Measurements from ENCODE around the gene ROBO3.

Gene ROBO3

GRCh38 chr11:124865181-124865901 is at the start of gene ROBO3:
Gene ROBO3 (plus strand): TSS chr11:124865432. CDS start chr11:124865578, 146 bp downstream.
- Mint-ChIP-seq H3K36me3 (ENCODE audit: low read depth) (no peaks in the 10 kb centered on the region), H3K27me3 (peaks cover 88% of the 10 kb centered on the region), H3K4me3 (no peak within 1 kb of the TSS), H3K27ac (no peak within 1 kb of the TSS), H3K9me3 (no peaks in the 10 kb centered on the region), H3K4me1 (ENCODE audit: low read depth) (peaks cover 28% of the 10 kb centered on the region)

GRCh38 chr11:124817036-124817435 is 48.2 kb upstream of the ROBO3 start:
- H3K9me3 Mint-ChIP-seq, result no peaks in the 10 kb centered on the region
- no peak overlapping the region for H3K4me3 Mint-ChIP-seq
- no peaks in the 10 kb centered on the region for H3K4me1 Mint-ChIP-seq (ENCODE audit: low read depth)
- no peak overlapping the region for H3K27ac Mint-ChIP-seq
- H3K36me3 Mint-ChIP-seq (ENCODE audit: low read depth), result no peaks in the 10 kb centered on the region
- H3K27me3 Mint-ChIP-seq, result peaks cover 44% of the 10 kb centered on the region

GRCh38 chr11:124821995-124822730 is 43.1 kb upstream of the ROBO3 start:
- H3K4me3 Mint-ChIP-seq, result no peak overlapping the region
- H3K4me1 Mint-ChIP-seq (ENCODE audit: low read depth), result no peaks in the 10 kb centered on the region
- no peaks in the 10 kb centered on the region for H3K9me3 Mint-ChIP-seq

GRCh38 chr11:124823512-124824376 is 41.5 kb upstream of the ROBO3 start:
- H3K4me1 Mint-ChIP-seq (ENCODE audit: low read depth), result no peaks in the 10 kb centered on the region
- peaks cover 29% of the 10 kb centered on the region for H3K27me3 Mint-ChIP-seq

More at GRCh38 chr11:124821995-124822730, 43.1 kb upstream of the ROBO3 start:
- Mint-ChIP-seq H3K27ac (no peak overlapping the region), H3K36me3 (ENCODE audit: low read depth) (no peaks in the 10 kb centered on the region), H3K27me3 (peaks cover 31% of the 10 kb centered on the region)

GRCh38 chr11:124825876-124826275 is 39.4 kb upstream of the ROBO3 start:
- Mint-ChIP-seq H3K36me3 (ENCODE audit: low read depth) (no peaks in the 10 kb centered on the region), H3K27ac (no peak overlapping the region), H3K9me3 (no peaks in the 10 kb centered on the region), H3K4me1 (ENCODE audit: low read depth) (no peaks in the 10 kb centered on the region), H3K27me3 (peaks cover 23% of the 10 kb centered on the region), H3K4me3 (no peak overlapping the region)

More at GRCh38 chr11:124823512-124824376, 41.5 kb upstream of the ROBO3 start:
- no peak overlapping the region for H3K4me3 Mint-ChIP-seq
- no peaks in the 10 kb centered on the region for H3K36me3 Mint-ChIP-seq (ENCODE audit: low read depth)
- no peaks in the 10 kb centered on the region for H3K9me3 Mint-ChIP-seq
- H3K27ac Mint-ChIP-seq, result no peak overlapping the region

- H3K36me3 Mint-ChIP-seq (ENCODE audit: low read depth), result no peaks in the 10 kb centered on the region
- H3K27ac Mint-ChIP-seq, result no peak overlapping the region
- H3K27me3 Mint-ChIP-seq, result peaks cover 17% of the 10 kb centered on the region
- H3K4me1 Mint-ChIP-seq (ENCODE audit: low read depth), result no peaks in the 10 kb centered on the region
- no peak overlapping the region for H3K4me3 Mint-ChIP-seq
- H3K9me3 Mint-ChIP-seq, result no peaks in the 10 kb centered on the region
Observed at GRCh38 chr11:124829986-124830385, 35.2 kb upstream of the ROBO3 start.

GRCh38 chr11:124830749-124831148 is 34.5 kb upstream of the ROBO3 start:
- Mint-ChIP-seq H3K27me3 (peaks cover 21% of the 10 kb centered on the region), H3K9me3 (no peaks in the 10 kb centered on the region), H3K36me3 (ENCODE audit: low read depth) (no peaks in the 10 kb centered on the region), H3K4me1 (ENCODE audit: low read depth) (no peaks in the 10 kb centered on the region), H3K4me3 (no peak overlapping the region), H3K27ac (no peak overlapping the region)

- Mint-ChIP-seq H3K4me1 (ENCODE audit: low read depth) (peaks cover 7% of the 10 kb centered on the region), H3K27me3 (peaks cover 24% of the 10 kb centered on the region), H3K27ac (peak overlapping the region; percentile 54), H3K4me3 (no peak overlapping the region), H3K36me3 (ENCODE audit: low read depth) (no peaks in the 10 kb centered on the region), H3K9me3 (no peaks in the 10 kb centered on the region)
Observed at GRCh38 chr11:124831897-124832296, 33.3 kb upstream of the ROBO3 start.

GRCh38 chr11:124832571-124832970 is 32.7 kb upstream of the ROBO3 start:
- Mint-ChIP-seq H3K27ac (no peak overlapping the region), H3K4me1 (ENCODE audit: low read depth) (peaks cover 12% of the 10 kb centered on the region), H3K36me3 (ENCODE audit: low read depth) (no peaks in the 10 kb centered on the region), H3K27me3 (peaks cover 27% of the 10 kb centered on the region), H3K9me3 (no peaks in the 10 kb centered on the region), H3K4me3 (no peak overlapping the region)

- Mint-ChIP-seq H3K27ac (no peak overlapping the region), H3K27me3 (peaks cover 43% of the 10 kb centered on the region), H3K36me3 (ENCODE audit: low read depth) (no peaks in the 10 kb centered on the region), H3K9me3 (no peaks in the 10 kb centered on the region), H3K4me1 (ENCODE audit: low read depth) (peaks cover 12% of the 10 kb centered on the region), H3K4me3 (no peak overlapping the region)
Observed at GRCh38 chr11:124834526-124835180, 30.6 kb upstream of the ROBO3 start.

- Mint-ChIP-seq H3K4me3 (peak overlapping the region; percentile 52), H3K4me1 (ENCODE audit: low read depth) (peaks cover 18% of the 10 kb centered on the region), H3K27me3 (peaks cover 54% of the 10 kb centered on the region), H3K27ac (no peak overlapping the region), H3K36me3 (ENCODE audit: low read depth) (no peaks in the 10 kb centered on the region), H3K9me3 (no peaks in the 10 kb centered on the region)
Observed at GRCh38 chr11:124835918-124836317, 29.3 kb upstream of the ROBO3 start.

- Mint-ChIP-seq H3K9me3 (no peaks in the 10 kb centered on the region), H3K4me3 (no peak overlapping the region), H3K4me1 (ENCODE audit: low read depth) (peaks cover 18% of the 10 kb centered on the region), H3K27me3 (peaks cover 68% of the 10 kb centered on the region), H3K27ac (no peak overlapping the region), H3K36me3 (ENCODE audit: low read depth) (no peaks in the 10 kb centered on the region)
Observed at GRCh38 chr11:124837491-124837856, 27.8 kb upstream of the ROBO3 start.

- Mint-ChIP-seq H3K9me3 (no peaks in the 10 kb centered on the region), H3K27ac (no peak overlapping the region), H3K4me1 (ENCODE audit: low read depth) (peaks cover 18% of the 10 kb centered on the region), H3K4me3 (peak overlapping the region; percentile 30), H3K36me3 (ENCODE audit: low read depth) (no peaks in the 10 kb centered on the region), H3K27me3 (peaks cover 71% of the 10 kb centered on the region)
Observed at GRCh38 chr11:124838805-124839127, 26.5 kb upstream of the ROBO3 start.

GRCh38 chr11:124839128-124839971 is 25.9 kb upstream of the ROBO3 start:
- peaks cover 74% of the 10 kb centered on the region for H3K27me3 Mint-ChIP-seq
- H3K9me3 Mint-ChIP-seq, result no peaks in the 10 kb centered on the region
- H3K27ac Mint-ChIP-seq, result no peak overlapping the region
- no peaks in the 10 kb centered on the region for H3K36me3 Mint-ChIP-seq (ENCODE audit: low read depth)
- peak overlapping the region; percentile 30 for H3K4me3 Mint-ChIP-seq
- H3K4me1 Mint-ChIP-seq (ENCODE audit: low read depth), result peaks cover 18% of the 10 kb centered on the region
